Stimulated activated CD8-positive, alpha-beta memory T cell treated with anti-CD3 and anti-CD28 coated beads, Interleukin-4, amount 100 ng/mL, for 1 hour (primary cell): ENCODE data around the gene ERN1.

Experiments
- DNase-seq, 2 donors: peaks; one replicate each; pipeline ENCODE4 v3.0.0-alpha.2; 2020; ENCODE audit warnings: low read depth in 2 of 2, low spot score in 1 of 2

The ERN1 gene

DNA sequence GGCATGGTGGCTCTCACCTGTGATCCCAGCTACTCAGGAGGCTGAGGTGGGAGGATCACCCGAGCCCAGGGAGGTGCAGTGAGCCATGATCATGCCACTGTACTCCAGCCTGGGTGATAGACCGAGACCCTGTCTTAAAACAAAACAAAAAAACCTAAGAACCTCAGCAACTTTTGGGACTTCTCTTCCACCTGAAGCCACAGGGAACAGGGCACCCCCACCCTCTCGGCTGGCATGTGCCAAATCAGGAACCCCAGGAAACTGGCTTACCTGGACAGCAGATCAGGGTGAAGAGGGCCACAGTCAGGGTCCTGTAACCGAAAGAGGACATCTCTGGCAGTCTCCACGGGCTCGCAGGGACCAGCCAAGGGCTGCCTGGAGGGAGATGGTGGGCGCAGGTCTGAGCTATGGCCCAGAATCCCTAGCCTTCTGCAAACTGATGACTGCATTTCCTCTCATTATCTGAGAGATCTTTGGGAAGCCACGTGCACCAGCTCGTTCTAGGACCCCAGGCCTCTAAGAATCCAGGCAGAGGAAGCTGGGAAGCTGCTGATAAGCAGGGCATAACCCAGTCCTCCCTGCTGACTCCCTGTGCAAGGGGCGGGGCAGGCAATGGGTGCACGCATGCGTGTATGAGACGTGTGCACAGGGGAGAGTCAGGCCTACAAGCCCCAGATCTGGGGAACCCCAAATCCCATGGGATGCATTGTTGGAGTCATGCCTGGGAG lies 123.4 kb downstream of the ERN1 start:
- no peak for DNase-seq

DNA sequence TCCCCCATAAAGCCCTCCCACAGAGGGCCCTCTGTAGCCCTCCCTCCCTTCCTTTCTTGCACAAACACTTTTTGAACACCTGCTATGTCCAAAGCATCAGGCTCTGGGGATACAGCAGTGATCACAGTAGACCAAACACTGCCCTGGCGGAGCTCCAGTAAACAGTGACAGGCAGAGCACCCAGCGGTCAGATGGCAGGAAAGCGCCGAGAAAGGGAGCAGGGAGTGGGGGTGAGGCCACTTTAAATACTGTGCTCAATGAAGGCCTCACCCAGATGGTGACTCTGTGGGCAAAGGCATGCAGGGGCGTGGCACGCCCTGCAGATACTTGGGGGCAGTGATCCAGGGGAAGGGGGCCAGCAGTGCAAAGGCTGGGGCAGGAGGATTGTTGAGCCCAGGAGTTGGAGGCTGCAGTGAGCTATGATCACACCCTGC lies 124.2 kb downstream of the ERN1 start:
- DNase-seq: no peak

DNA sequence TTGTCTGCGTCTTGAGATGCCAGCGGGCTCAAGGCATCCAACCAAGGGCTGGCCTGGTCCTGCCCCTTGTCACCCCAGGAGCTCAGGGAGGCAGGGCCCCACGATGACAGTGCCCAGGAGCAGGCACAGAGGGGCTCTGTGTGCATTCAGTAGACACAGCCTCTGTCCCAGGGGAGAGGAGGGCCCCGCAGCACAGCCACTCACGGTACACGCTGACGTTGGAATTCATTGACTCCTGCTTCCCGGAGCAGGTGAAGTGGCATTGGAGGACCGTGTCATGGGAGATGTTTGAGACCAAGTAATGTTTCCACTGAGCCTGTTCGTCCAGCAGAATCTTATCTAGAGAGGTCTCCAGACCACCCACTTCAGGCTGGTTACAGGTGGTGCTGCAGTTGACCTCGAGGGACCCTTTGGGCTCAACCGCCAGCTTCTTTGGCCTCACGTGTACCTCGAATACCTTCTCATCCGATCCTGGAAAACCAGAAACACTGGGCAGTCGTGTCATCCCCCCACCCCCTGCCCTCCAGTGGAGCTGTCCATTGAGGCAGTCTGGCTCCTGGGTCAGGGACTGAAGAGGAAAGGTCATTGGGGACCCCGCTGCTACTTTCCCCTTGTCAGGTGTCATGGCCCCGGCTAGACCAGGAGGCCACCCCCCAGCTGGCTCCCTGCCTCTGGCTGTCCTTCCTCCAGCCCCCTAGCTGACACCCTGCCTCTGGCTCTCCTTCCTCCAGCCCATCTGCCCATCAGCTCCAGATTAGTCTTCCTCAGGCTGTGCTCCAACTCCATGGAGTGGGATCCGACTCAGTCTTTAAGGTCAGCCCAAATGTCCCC lies 124.8 kb downstream of the ERN1 start:
- DNase-seq: no peak

DNA sequence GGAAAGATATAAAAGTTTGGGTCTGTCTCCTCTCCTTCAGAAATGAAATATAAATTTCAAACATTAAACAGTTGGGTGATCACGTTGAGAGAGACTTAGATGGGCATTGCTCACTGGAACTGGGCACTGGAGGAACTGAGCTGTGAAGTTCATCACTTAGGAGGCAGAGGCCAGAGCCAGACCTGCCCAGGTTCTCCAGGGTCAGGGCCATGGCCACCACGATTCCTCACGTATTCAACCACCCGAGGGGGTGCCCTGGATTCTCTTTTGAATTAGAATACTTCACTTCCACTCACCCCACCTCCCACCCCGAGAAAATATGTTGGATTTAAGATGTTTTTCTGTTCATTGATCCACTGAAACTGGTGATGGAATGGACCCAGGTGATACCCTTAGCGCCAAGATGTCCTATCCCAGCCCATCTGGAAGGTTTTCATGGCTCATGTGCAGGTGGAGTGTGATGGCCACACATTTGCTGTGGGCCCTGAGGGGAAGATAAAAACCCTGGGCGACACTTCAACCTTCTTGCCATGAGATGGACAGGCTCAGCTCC lies 125.7 kb downstream of the ERN1 start:
- no peak for DNase-seq

DNA sequence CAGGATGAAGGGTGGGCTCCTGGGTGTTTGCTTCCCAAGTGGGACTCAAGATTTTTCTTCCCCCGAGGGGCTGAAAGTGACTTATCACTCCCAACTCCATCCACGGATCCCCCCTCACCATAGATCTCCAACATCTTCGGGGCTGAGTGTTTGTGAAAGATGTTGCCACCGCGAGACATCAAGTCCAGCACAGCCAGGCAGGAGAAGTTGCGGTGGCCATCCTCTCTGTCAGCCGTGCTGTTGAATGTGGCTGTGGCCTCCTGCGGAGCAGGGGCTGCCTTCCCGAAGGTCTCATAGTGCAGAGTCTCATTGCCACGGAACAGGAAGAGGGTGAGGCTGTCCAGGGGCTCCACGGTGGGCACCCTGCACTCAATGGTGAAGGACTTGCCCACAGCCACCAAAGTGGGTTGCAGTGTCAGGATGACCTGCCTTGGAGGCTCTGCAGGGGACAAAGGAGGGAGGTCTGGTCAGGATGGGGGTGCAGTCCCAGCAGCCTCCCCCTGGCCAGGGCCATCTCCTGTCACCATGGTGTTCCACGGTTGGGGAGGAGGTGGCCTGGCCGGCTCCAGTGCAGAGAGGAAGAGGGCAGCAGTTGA lies 126.3 kb downstream of the ERN1 start:
- DNase-seq: no peak

DNA sequence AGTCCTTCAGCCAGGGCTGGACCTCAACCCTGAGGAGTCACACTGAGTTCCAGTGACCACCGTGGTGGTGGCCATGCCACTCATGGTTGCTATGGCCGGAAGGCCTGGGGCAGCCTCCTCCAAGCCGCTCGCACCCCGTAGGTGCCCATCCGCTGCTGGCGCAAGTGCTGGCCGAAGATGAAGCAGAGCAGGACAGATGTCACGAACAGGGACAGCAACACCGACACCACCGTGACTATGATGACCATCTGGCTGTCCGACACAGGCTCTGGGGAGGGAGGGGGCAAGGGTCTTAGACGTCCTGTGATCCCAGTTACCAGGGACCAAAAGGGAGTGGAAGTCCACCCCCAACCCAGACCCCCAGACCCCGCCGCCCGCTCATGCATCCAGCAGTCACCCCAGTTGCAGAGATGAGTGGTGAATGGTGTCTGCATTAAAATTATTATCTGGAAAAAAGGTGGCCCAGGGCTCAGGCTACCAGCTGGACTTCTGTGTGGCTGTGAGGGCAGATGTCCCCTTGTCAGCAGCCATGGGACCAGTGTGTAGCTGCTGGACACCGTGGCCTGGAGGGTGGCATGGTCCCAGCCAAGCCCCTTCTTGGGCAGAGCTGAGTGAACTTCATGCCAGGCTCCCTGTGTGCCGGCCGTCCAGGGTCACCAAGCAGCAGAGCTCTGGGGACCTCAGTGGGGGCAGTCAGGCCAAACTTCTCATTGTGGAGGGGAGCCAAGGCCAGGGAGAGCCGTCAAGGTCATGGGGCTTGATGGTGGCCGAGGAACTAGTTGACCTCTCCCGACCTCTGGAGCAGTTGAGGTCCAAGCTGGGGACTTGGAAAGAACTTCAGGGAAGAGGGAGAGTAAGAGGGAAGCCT lies 127.1 kb downstream of the ERN1 start:
- no peak for DNase-seq

DNA sequence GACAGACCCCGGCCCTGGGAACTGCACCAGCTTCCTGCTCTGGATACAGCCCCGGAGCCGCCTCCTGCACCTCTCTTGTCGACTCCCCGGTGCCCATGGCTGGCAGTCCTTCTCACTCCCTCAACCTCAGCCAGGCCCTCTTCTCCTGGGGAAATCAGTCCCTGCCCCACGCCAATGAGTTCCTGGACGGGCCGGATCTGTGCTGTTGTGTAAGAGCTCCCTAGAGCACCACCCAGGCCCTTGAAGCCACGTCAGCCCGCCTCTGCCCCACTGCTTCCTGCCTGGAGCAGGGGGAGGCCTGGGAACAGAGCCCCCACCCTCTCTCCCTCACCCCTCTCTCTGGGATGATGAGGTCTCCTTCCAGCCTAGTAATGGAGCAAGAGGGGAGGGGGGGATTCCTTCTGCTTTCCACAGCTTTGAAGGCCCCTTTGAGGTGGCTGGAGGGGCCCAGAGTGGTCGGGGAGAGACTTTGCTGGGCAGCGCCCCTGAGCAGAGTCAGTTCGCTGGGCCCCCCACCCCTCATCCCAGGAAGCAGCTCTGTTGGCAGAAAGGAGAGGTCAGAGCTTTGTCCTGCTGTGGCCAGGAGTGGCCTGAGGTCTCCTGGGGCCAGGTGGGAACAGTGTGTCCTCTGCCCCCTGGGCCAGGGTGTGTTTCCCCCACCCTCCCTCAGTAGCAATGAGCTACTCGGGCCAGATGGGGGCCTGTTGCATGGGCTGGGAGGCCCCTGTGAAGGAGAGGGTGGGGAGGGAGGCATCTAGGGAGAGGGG lies 128.0 kb downstream of the ERN1 start:
- DNase-seq: no peak

DNA sequence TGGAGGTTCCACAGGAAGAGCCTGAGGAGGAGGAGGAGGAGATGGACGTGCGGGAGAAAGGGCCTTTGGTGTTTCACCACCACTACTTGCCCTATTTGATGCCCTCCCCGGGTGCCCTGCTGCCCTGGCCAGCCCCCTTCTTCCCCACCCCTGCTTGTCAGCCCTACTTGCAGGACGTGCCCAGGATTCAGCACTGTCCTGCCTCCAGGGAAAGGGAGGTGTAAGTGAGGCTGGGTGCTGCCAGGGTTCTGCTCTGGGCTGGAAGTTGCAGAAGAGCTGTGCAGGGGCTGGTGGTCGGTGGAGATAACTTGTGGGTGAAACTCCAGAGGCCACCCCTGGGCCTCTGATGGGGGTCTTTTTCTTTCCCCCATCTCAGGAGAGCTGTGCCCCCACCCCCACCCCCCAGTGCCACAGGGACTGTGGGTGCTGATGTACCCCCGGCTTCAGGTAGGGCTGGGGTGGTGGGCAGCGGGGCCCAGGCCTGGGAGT lies 128.8 kb downstream of the ERN1 start:
- DNase-seq: no peak

DNA sequence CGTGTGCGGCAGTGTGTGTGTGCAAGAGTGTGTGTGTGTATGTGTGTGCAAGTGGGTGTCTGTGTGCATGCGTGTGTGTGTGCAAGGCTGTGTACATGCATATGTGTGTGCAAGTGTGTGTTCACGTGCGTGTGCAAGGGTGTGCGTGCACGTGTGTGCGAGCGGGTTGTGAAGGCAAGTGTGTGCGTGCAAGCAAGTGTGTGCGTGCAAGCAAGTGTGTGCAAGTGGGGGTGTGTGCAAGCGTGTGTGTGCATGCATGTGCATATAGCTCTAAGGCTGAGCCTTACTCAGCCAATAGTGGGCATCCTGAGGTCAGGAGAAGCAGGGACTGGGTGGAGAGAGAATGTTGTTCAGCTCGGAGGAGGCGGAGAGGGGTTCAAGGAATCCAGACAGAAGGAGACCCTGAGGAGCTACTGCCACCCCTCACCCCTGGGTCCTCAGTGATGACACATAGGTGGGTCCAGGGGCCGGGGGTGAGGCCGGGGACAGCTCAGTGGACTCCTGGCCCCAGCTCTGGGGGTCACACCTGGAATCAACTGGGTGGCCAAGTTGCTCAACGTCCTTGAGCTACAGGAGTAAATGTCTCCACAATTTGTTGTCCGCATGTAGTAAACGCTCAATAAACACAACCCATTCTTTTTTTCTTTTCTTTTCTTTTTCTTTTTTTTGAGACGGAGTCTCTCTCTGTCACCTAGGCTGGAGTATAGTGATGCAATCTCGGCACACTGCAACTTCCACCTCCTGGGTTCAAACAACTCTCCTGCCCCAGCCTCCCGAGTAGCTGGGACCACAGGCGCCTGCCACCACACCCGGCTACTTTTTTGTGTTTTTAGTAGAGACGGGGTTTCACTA lies 130.0 kb downstream of the ERN1 start:
- DNase-seq: no peak

DNA sequence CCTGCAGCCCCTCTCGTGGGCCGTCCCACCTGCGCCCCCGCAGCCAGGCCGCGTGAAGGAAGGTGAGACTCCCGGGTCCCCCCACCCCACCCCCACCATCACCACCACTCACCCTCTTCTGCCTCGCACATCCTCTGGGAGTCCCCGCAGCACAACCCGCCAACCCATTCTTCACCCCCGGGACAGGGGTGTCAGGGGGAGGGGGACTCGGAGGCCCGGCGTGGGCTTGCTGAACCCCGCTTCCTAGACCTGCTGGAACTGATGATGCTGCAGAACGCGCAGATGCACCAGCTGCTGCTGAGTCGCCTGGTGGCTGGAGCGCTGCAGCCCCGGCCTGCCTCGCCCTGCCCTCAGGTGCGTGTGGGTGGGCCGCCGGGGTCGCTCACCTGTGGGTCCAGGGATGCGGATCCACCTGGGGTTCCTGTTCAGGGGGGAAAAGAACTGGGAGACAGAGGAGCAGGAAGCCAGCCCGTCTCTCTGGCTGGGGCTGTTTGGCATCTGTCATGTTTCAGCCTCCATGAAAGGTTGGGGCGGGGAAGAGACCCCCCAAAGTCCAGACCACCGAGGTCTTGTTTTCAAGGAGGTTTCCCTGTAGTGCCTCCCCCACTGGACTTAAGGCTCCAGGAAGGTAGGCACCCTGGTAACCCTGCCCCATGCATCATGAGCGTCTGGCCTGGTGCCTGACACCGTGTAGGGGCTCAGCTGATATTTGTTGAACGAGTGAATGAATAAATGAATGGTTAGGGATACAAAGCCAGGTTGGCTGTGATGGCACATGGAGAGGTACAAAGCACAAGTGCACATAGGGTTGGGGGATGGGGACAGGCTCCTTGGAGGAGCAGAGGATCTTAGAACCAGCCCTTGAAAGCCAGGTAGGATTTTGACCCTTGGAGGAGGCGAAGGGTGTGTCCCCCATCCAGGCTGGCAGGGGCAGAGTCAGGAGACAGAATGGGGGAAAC lies 130.9 kb downstream of the ERN1 start:
- DNase-seq: no peak

DNA sequence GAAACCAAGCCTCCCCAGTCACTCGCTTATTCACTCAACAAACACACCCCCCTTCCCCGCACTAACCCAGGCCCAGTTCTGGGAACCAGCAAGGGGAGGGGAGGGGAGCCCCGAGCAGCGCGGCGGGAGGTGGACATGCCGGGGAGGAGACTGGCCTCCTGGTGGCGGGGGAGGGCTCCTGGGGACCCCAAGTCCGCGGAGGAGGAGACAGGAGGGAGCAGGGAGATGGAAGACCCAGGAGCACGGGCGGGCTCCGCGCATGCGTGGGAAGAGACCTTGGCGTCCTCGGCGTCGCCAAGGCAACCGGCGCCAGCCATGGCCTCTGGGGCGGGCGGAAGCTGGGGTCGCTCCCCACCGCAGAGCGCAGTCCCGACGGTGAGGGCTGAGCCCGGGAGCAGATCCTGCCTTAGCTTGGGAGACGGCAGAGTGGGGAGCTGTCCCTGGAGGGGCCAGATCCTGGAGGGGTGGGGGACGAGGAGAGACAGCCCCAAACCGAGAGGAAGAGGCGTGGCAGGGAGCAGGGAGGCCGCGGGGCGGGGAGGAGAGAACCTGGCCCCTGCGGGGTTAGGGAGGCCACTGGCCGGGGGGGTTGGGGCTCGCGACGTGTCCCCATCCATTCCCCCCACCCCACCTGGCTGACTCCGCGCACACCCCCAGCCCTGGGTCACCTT lies 131.8 kb downstream of the ERN1 start, which contains the start of gene PRR29:
PRR29 (plus strand) TSS at position 302 of the 671 bp plus-strand sequence; CDS start at position 316, 14 bp downstream.
- peak in 1 of 2 donors; percentile 52 for DNase-seq

DNA sequence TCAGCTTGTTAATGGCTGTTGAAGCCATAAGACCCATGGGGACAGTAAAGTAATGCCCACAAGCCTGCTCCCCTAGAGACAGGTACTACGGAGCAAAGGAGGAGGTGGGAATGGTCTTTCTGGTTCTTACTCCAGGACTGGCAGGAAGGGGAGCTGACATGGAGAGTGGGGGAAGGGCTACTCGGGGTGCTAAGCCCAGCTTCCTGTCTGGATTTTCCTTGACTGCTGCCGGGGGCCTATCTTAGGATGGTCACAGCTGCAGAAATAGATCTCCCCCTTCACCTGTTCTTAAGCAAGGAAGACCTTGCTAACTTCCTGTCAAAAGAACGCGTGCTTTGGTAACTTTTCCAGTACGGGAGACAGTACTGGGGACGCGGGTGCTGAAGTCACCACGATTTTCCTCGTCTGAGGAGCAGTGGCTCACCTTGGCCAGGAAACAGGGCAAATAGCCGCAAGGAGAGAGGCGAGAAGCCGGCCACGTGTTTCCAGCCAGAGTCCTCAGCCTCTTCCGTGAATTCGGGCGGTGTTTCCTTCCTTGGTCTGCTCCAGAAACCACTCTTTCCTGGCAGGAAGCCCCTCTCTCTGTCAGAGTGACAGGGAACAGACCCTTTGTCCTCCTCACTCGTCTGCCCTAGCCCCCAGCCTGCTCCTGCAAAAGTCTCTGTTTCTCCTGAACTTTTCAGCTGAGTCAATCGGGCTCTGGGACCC lies 132.4 kb downstream of the ERN1 start:
- DNase-seq: no peak

DNA sequence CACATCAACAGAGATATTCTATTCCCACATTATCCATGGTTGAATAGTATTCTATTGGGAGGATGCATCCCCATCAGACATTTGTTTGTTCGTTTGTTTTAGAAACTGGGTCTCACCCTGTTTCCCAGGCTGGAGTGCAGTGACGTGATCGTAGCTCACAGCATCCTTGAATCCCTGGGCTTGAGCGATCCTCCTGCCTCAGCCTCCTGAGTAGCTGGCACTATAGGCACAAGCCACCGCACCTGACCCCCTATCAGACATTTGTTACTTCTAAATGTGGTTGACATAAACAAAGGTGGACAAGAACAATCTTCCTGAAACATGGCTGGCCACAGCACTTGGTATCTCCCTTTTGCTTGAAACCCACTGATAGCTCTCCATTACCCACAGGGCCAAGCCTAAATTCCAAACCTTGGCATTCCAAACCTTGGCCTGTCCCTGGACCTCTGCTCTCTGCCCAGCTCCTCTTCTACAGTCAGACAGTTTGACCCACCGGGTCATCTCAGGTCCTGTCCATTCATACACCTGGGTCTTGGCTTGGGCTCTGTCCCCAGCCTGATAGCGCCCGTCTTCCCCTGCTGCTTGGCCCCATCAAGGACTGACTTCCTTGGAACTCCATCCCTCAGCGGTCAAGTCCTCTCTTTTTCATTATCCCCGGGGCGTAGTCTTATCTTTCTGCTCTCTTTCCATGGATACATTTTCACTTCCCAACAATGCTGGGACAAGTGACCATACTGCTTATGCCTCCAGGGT lies 133.3 kb downstream of the ERN1 start:
- no peak for DNase-seq

DNA sequence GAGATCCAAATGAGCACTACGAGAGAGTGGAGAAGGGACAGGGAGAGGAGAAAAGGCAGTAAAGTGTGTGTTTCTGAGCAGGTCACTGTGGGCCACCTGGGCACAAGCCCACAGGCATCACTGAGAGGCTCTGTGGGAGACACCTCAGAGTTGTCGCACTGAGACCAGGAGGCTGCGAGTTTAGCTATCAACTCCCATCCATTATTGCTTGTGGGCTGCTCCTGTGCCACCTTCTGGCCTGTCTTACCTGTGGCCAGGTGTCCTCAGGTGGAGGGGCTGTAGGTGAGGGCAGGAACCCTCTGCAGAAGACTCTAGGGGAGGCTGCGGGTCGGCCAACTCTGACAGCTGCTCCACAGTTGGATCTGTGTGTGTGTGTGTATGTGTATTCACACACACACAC lies 134.3 kb downstream of the ERN1 start:
- DNase-seq: no peak

DNA sequence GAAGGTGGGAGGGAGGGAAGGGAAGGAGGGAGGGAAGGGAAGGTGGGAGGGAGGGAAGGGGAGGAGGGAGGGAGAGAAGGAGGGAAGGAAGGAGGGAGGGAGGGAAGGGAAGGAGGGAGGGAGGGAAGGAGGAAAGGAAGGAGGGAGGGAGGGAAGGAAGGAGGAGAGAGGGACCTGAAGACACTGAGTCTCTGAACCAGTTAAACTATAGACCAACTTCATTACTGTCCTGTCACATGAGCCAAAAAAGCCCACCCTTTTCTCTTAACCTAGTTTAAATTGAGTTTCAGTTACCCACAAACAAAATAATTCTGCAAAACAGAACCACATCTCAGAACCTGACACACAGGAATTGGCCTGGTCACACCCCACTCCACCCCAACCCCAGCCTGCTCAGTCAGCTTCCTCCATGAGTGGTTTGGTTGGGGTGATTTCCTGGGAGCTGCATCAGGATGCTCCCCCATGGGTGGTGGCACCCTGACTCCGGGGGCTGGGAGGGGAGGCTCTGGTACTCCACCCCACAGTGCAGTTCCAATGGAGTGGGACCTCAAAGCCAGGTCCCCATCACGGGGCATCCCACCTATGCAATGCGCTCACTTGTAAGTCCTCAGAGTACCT lies 136.5 kb downstream of the ERN1 start:
- DNase-seq: no peak
